Nephron (organoid): Measurements from ENCODE around the gene DOCK1.

Experiments
- H3K27ac Mint-ChIP-seq, 3 experiments: 2 replicates each; pipeline ENCODE4 v1.8.0; 2020; ENCODE audit warnings: mixed read lengths in 3 of 3, mild to moderate bottlenecking in 2 of 3, moderate library complexity in 1 of 3
- H3K27me3 Mint-ChIP-seq: 2 replicates; pipeline ENCODE4 v1.8.0; 2021; ENCODE audit warnings: low read depth, mild to moderate bottlenecking, moderate library complexity, mixed read lengths
- H3K36me3 Mint-ChIP-seq: 2 replicates; pipeline ENCODE4 v1.8.0; 2020; ENCODE audit warnings: low read depth, mixed read lengths
- H3K4me1 Mint-ChIP-seq: 2 replicates; pipeline ENCODE4 v1.8.0; 2020; ENCODE audit warnings: mixed read lengths
- H3K4me3 Mint-ChIP-seq, 3 experiments: 2 replicates each; pipeline ENCODE4 v1.8.0; 2020; ENCODE audit warnings: mild to moderate bottlenecking in 3 of 3, mixed read lengths in 3 of 3, moderate library complexity in 2 of 3
- H3K9me3 Mint-ChIP-seq: 2 replicates; pipeline ENCODE4 v1.8.0; 2020; ENCODE audit warnings: mixed read lengths
- CTCF ChIP-seq, 3 experiments: fragments of 200-600 bp; sonication (generic); IDR thresholded peaks; one replicate each; pipeline ENCODE4 v1.5.0; 2021; ENCODE audit warnings: antibody characterized with exemption in 3 of 3; ENCODE audit not compliant: unreplicated experiment in 3 of 3

Gene DOCK1

DNA sequence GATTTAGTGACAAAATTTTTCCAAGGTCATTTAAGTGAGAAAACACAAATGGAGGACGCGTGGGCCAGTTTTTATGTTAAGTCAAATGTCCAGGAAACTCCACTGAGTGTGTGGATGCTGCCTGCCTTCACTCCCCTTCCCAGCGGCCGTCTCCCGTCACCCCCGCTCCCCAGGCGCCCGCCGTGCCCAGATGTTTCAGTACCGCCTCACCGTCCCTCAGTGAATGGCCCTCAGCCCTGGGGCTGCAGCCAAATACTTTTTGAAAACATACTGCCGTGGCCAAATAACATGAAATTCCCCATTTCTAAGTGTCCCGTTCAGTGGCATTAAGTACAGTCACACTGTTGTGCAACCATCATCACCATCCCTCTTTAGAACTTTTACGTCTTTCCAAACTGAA, 159.2 kb downstream of the DOCK1 start:
- peaks cover 5% of the 10 kb centered on the region for H3K9me3 Mint-ChIP-seq
- no peaks in the 10 kb centered on the region for H3K4me1 Mint-ChIP-seq
- H3K27me3 Mint-ChIP-seq = no peaks in the 10 kb centered on the region
- H3K27ac Mint-ChIP-seq = no peak overlapping the region
- peaks cover 83% of the 10 kb centered on the region for H3K36me3 Mint-ChIP-seq
- no peak for TF ChIP-seq CTCF (IDR thresholded peaks at IDR 0.05; ENCODE audit: unreplicated experiment in 3 of 3)
- no peak overlapping the region for H3K4me3 Mint-ChIP-seq

DNA sequence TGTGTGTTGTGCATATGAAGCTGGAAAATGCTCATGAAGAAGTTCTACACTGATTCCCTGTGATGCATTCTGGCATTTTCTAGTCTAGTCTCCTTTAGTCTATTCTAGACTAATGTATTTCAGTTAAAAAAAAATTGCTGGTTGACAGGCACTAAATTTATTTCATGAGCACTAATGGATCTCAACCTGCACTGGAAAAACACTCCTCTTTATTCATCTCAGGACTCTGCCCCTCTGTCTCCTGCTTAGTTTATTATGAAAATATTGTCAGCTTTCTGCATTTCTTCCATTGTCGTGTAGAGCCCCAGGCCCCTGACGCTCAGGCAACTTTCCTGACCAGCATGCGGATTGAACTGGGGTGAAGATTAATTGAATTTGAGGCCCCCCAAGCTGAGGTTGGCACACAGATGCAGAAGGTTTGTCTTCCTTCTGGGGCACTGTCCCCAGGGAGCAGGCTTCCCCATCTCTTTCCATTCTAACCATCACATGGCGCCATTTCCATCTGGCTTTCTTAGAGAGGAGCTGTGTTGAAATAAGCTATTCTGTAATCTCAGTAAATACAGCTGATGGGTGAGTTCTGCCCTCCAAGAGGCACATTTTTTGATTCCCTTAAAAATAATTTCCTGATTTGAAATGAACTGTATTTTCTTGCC, 162.4 kb downstream of the DOCK1 start:
- no peak overlapping the region for H3K4me3 Mint-ChIP-seq
- no peak overlapping the region for H3K27ac Mint-ChIP-seq
- H3K36me3 Mint-ChIP-seq = peaks cover 78% of the 10 kb centered on the region
- no peak for TF ChIP-seq CTCF (IDR thresholded peaks at IDR 0.05; ENCODE audit: unreplicated experiment in 3 of 3)
- H3K4me1 Mint-ChIP-seq = no peaks in the 10 kb centered on the region
- no peaks in the 10 kb centered on the region for H3K9me3 Mint-ChIP-seq
- H3K27me3 Mint-ChIP-seq = no peaks in the 10 kb centered on the region

DNA sequence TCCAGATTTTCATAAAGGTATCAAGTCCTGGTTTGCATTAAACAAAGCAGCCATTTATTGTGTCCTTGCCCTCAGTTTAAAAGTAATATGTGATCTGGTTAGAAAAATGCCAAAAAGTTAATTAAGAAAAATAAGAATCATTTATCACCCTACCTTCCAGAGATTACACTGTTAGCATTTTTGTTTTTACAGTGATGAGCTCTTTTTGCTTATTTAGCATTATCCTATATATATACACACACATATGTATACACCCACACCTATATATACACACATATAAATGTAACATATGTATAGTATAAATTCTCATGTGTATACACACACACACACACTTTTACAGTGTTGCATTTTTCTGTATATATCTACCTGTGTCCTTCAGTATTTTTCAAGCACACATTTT, 163.3 kb downstream of the DOCK1 start:
- no peak for TF ChIP-seq CTCF (IDR thresholded peaks at IDR 0.05; ENCODE audit: unreplicated experiment in 3 of 3)
- no peak overlapping the region for H3K4me3 Mint-ChIP-seq
- no peaks in the 10 kb centered on the region for H3K27me3 Mint-ChIP-seq
- H3K9me3 Mint-ChIP-seq = no peaks in the 10 kb centered on the region
- no peak overlapping the region for H3K27ac Mint-ChIP-seq
- H3K36me3 Mint-ChIP-seq = peaks cover 75% of the 10 kb centered on the region
- H3K4me1 Mint-ChIP-seq = no peaks in the 10 kb centered on the region

- no peaks in the 10 kb centered on the region for H3K4me1 Mint-ChIP-seq
Observed at GRCh38 chr10:127069436-127069835, 164.2 kb downstream of the DOCK1 start.

GRCh38 chr10:127071126-127071525, 165.9 kb downstream of the DOCK1 start:
- TF ChIP-seq CTCF (IDR thresholded peaks at IDR 0.05; ENCODE audit: unreplicated experiment in 3 of 3) = no peak
- Mint-ChIP-seq H3K4me1 (no peaks in the 10 kb centered on the region), H3K27me3 (no peaks in the 10 kb centered on the region)

More at GRCh38 chr10:127069436-127069835, 164.2 kb downstream of the DOCK1 start:
- H3K36me3 Mint-ChIP-seq = peaks cover 81% of the 10 kb centered on the region
- H3K27ac Mint-ChIP-seq = no peak overlapping the region
- no peak for TF ChIP-seq CTCF (IDR thresholded peaks at IDR 0.05; ENCODE audit: unreplicated experiment in 3 of 3)
- H3K9me3 Mint-ChIP-seq = no peaks in the 10 kb centered on the region
- H3K27me3 Mint-ChIP-seq = no peaks in the 10 kb centered on the region
- H3K4me3 Mint-ChIP-seq = no peak overlapping the region

GRCh38 chr10:127073666-127074065, 168.4 kb downstream of the DOCK1 start:
- no peak overlapping the region for H3K27ac Mint-ChIP-seq
- TF ChIP-seq CTCF (IDR thresholded peaks at IDR 0.05; ENCODE audit: unreplicated experiment in 3 of 3) = no peak
- H3K4me1 Mint-ChIP-seq = no peaks in the 10 kb centered on the region
- peaks cover 71% of the 10 kb centered on the region for H3K36me3 Mint-ChIP-seq
- H3K27me3 Mint-ChIP-seq = no peaks in the 10 kb centered on the region
- H3K9me3 Mint-ChIP-seq = no peaks in the 10 kb centered on the region
- H3K4me3 Mint-ChIP-seq = no peak overlapping the region

More at GRCh38 chr10:127071126-127071525, 165.9 kb downstream of the DOCK1 start:
- Mint-ChIP-seq H3K9me3 (no peaks in the 10 kb centered on the region), H3K36me3 (peaks cover 82% of the 10 kb centered on the region), H3K4me3 (no peak overlapping the region), H3K27ac (no peak overlapping the region)
